ENCODE measurements around the gene TMEM233. TPM values are rescaled to one million over a fixed set of nuclear protein-coding genes. Genes with fewer than 3 reads are reported as not detected.

Gene TMEM233
- total RNA-seq (2014; rRNA removed; shearing (Covaris generic)): 5.6 and 6.5 TPM in 2 replicates

DNA sequence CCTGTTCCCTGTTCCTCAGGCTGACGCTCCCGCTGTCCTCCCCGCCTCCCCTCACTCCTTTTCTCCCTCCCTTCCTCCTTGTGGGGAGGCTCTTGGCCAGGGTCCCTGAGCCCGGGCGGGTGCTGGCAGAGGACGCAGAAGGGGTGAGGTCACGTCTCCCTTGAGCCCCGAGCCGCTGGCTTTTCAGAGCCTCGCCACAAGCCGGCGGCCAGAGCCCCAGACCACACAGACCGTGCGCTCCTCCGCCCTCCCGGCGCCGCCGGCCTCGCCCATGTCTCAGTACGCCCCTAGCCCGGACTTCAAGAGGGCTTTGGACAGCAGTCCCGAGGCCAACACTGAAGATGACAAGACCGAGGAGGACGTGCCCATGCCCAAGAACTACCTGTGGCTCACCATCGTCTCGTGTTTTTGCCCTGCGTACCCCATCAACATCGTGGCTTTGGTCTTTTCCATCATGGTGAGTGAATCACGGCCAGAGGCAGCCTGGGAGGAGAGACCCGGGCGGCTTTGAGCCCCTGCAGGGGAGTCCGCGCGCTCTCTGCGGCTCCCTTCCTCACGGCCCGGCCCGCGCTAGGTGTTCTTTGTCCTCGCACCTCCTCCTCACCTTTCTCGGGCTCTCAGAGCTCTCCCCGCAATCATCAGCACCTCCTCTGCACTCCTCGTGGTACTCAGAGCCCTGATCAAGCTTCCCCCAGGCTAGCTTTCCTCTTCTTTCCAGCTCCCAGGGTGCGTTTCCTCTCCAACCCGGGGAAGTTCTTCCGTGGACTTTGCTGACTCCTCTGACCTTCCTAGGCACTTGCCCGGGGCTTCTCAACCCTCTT is at the start of gene TMEM233:
TSS of gene TMEM233 (plus strand) at position 197 of the 821 bp plus-strand sequence. CDS start at position 272, 75 bp downstream.
- Histone ChIP-seq H3K9me3 (replicated peaks) (no peaks in the 10 kb centered on the region), H3K4me3 (peak within 1 kb of the TSS; percentile 62), H3K4me1 (no peaks in the 10 kb centered on the region), H3K27me3 (no peaks in the 10 kb centered on the region), H3K36me3 (0 out of 2 replicates have a peak, but pooled peaks cover 3% of the 10 kb centered on the region), H3K27ac (peak within 1 kb of the TSS; percentile 87)
- peak; percentile 53 to 61 for DNase-seq

DNA sequence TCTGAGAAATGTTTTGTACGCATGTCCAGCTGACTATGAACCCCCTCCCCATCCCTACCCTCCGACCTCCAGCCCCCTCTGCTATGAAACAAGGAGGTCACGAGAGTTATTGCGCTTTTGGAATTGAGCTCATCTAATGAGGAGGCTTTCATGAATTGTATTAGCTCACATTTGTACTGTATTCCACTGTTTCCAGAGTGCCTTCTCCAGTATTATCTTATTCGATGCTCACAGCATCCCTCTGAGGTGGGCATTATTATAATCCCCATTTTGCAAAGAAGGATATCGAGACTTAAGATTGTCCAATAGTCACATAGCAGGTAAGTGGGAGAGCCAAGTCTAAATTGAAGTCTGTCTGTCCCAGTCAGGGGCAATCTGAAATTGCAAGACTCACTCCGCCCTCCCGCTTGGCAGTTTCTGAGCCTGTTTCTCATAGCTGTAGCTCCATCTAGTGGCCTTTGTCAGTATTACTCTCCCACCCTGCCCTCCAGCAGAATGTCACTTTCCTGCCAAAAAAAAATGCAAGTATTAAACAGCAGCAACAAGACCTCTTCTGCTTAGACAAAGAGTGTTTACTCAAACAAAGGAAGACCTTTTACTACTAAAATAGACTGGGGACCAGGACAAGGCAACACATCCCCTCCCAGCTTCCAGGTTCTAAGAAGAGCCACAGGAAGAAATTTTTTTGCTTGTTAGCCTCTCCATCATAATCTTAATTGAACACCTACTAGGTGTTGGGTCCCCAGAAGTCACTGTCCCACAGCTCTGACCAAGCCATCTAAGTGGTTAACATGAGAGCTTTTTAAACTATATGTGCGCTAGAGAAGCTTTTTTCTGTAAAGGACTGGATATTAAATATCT is 48.6 kb upstream of the TMEM233 start:
- DNase-seq: peak; percentile 57 to 79

GRCh38 chr12:119546340-119546739 is 47.2 kb upstream of the TMEM233 start:
- Histone ChIP-seq H3K9me3 (replicated peaks) (no peaks in the 10 kb centered on the region), H3K27ac (no peak overlapping the region), H3K4me3 (no peak overlapping the region), H3K4me1 (no peaks in the 10 kb centered on the region), H3K27me3 (no peaks in the 10 kb centered on the region), H3K36me3 (no peaks in the 10 kb centered on the region)
- DNase-seq: no peak

More for the DNA sequence above, 48.6 kb upstream of the TMEM233 start:
- H3K4me1 ChIP-seq: no peaks in the 10 kb centered on the region
- H3K4me3 ChIP-seq: no peak overlapping the region
- no peaks in the 10 kb centered on the region for H3K9me3 ChIP-seq (replicated peaks)
- no peak overlapping the region for H3K27ac ChIP-seq
- H3K36me3 ChIP-seq: no peaks in the 10 kb centered on the region
- no peaks in the 10 kb centered on the region for H3K27me3 ChIP-seq

GRCh38 chr12:119547001-119547400 is 46.6 kb upstream of the TMEM233 start:
- no peak overlapping the region for H3K27ac ChIP-seq
- no peaks in the 10 kb centered on the region for H3K9me3 ChIP-seq (replicated peaks)
- no peak overlapping the region for H3K4me3 ChIP-seq
- H3K36me3 ChIP-seq: no peaks in the 10 kb centered on the region
- no peaks in the 10 kb centered on the region for H3K27me3 ChIP-seq
- no peaks in the 10 kb centered on the region for H3K4me1 ChIP-seq
- no peak for DNase-seq

DNA sequence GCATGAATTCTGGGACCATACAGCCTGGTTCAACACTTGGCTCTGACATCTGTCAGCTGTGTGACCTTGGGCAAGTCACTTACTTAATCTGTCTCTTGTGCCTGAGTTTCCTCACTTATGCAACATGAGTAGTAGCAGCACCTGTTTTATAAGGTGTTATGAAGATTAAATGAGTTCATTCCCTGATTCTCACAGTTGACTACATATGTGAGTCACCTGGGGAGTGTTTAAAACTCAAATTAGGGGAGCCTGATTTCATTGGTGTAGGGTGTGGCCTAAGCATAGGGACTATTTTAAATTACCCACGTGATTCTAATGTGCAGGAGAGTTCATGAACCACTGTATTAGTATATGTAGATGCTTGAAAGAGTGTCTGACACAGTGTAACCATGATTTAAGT is 36.7 kb upstream of the TMEM233 start:
- no peak for DNase-seq
- Histone ChIP-seq H3K27ac (no peak overlapping the region), H3K9me3 (replicated peaks) (no peaks in the 10 kb centered on the region), H3K36me3 (no peaks in the 10 kb centered on the region), H3K4me3 (no peak overlapping the region), H3K27me3 (no peaks in the 10 kb centered on the region), H3K4me1 (no peaks in the 10 kb centered on the region)

DNA sequence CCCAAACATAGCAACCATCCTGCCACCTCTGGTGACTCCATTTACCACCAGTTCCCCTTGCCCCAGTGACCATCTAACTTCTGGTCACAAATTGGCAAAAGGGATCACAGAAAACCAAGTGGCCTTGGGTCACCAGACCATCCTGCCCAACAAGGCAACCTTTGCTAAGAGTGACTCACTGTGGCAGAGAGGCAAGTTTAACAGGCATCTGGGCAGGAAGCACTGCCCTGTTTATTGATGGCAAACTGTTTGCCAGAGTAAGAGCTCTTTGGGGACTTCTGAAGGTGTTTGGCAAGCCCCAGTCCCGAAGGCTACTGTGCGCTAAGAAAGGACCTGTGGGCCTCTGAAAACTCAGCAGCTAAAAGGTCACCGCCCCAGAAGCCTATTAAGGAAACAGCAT is 28.2 kb upstream of the TMEM233 start:
- Histone ChIP-seq H3K9me3 (replicated peaks) (no peaks in the 10 kb centered on the region), H3K27me3 (no peaks in the 10 kb centered on the region), H3K36me3 (no peaks in the 10 kb centered on the region), H3K4me3 (no peak overlapping the region), H3K4me1 (no peaks in the 10 kb centered on the region), H3K27ac (no peak overlapping the region)
- no peak for DNase-seq

DNA sequence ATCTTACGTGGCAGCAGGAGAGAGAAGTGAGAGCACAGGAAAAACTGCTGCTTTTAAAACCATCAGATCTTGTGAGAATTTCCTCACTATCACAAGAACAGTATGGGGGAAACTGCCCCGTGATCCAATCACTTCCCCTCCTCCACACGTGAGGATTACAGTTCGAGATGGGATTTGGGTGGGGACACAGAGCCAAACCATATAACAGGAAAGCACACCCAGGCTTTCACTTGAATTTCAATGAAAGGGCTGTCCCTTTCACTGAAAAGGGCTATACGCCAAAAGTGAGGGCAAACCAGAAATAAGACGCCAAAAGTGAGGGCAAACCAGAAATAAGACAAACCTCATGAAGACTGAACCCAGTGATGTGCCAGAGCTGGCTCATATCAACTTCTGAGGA is 22.8 kb upstream of the TMEM233 start:
- Histone ChIP-seq H3K4me3 (no peak overlapping the region), H3K27ac (no peak overlapping the region), H3K4me1 (no peaks in the 10 kb centered on the region), H3K36me3 (no peaks in the 10 kb centered on the region), H3K9me3 (replicated peaks) (no peaks in the 10 kb centered on the region), H3K27me3 (no peaks in the 10 kb centered on the region)
- DNase-seq: no peak

DNA sequence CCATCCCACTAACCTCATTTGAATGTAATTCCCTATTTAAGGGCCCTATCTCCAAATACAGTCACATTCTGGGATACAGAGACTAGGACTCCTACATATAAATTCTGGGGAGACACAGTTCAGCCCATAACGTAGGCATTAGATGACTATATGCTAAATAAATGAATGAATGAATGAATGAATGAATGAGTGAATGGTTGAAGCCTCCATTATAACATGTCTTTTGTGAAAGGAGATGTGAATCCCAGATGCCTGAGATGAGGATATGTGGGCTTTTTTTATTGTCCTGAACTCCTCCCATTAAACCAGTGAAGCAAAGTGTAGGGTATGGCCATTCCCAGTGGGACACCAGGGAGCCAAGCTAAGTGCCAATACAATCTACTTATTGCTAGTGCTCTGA is 20.5 kb upstream of the TMEM233 start:
- Histone ChIP-seq H3K36me3 (no peaks in the 10 kb centered on the region), H3K9me3 (replicated peaks) (no peaks in the 10 kb centered on the region), H3K27ac (no peak overlapping the region), H3K27me3 (no peaks in the 10 kb centered on the region), H3K4me1 (no peaks in the 10 kb centered on the region), H3K4me3 (no peak overlapping the region)
- DNase-seq: no peak

- Histone ChIP-seq H3K9me3 (replicated peaks) (no peaks in the 10 kb centered on the region), H3K36me3 (no peaks in the 10 kb centered on the region), H3K4me3 (no peak overlapping the region), H3K27ac (no peak overlapping the region), H3K27me3 (no peaks in the 10 kb centered on the region), H3K4me1 (no peaks in the 10 kb centered on the region)
- DNase-seq: no peak
These were observed 19.3 kb upstream of the TMEM233 start for GRCh38 chr12:119574255-119574654.

DNA sequence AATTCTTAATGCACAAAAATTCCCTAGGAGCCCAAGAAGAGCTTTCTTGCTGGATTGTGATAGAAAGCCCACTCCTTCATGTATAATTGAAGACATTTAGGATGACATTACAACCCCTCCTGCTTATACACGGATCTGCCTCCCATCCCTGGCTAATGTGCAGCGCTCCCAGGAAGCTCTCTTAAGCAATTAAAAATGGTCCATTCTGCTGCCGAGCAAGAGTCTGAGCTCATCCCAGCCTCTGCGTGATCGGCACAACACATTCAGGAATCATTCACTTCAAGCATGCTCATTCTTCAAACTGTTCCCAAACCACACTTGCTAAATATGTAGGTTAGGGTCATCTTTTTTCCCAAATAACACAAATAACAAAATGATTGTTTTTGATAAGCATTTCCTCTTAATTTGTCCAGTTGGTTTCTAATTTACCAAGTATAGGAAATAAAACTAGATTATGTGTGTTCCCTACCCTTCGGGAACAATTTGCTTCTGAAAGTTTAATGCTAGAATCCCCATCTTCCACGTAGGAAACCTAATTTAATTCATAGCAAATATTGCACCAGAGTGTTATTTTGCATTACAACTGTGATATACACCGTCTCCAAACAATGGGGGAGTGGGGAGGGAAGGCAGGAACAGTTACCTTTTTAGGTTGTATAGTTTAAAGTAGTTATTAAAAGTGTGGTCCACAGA is 17.3 kb upstream of the TMEM233 start:
- Histone ChIP-seq H3K36me3 (no peaks in the 10 kb centered on the region), H3K9me3 (replicated peaks) (no peaks in the 10 kb centered on the region), H3K4me3 (no peak overlapping the region), H3K27me3 (no peaks in the 10 kb centered on the region), H3K27ac (no peak overlapping the region), H3K4me1 (no peaks in the 10 kb centered on the region)
- DNase-seq: no peak

DNA sequence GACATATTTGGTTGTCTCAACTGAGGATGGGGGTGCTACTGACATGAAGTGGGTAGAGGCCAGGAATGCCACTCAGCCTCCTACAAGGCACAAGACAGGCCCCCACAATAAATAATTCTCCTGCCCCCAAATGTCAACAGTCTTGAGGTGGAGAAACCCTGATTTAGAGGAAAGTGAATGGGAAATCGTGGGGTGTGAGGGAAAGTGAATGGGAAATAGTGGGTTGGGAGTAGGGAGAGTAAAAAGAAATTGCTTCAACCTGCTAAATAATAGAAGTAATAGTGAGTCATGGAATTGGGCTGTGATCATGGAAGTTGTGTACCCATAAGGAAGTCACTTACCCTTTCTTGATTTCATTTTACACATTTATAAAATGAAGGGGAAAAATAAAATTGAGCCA is 16.7 kb upstream of the TMEM233 start:
- H3K4me3 ChIP-seq: no peak overlapping the region
- no peak for DNase-seq
- H3K27ac ChIP-seq: no peak overlapping the region
- H3K4me1 ChIP-seq: no peaks in the 10 kb centered on the region
- no peaks in the 10 kb centered on the region for H3K27me3 ChIP-seq
- no peaks in the 10 kb centered on the region for H3K9me3 ChIP-seq (replicated peaks)
- H3K36me3 ChIP-seq: no peaks in the 10 kb centered on the region

DNA sequence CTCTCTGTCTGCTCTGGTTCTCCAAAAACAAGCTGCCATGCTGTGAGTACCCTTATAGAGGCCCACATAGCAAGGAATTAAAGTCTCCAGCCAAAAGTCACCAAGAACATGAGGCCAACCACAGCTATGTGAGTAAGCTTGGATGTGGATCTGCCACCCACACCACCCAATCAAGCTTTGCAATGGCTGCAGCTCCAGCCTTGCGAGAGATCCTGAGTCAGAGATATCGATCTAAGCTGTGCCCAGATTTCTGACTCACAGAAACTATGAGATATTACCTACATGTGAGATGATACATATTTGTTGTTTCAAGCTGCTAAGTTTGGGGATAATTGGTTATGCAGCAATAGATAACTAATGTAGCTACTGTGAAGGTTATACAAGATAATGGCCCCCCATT is 15.5 kb upstream of the TMEM233 start:
- Histone ChIP-seq H3K27me3 (no peaks in the 10 kb centered on the region), H3K4me1 (no peaks in the 10 kb centered on the region), H3K4me3 (no peak overlapping the region), H3K36me3 (no peaks in the 10 kb centered on the region), H3K9me3 (replicated peaks) (no peaks in the 10 kb centered on the region), H3K27ac (no peak overlapping the region)
- DNase-seq: no peak

GRCh38 chr12:119589097-119589496 is 4.5 kb upstream of the TMEM233 start:
- H3K27me3 ChIP-seq: no peaks in the 10 kb centered on the region

GRCh38 chr12:119589634-119590033 is 3.9 kb upstream of the TMEM233 start:
- no peaks in the 10 kb centered on the region for H3K4me1 ChIP-seq
- H3K27ac ChIP-seq: no peak overlapping the region
- H3K36me3 ChIP-seq: no peaks in the 10 kb centered on the region
- no peaks in the 10 kb centered on the region for H3K27me3 ChIP-seq
- H3K9me3 ChIP-seq (replicated peaks): no peaks in the 10 kb centered on the region
- no peak overlapping the region for H3K4me3 ChIP-seq
- DNase-seq: no peak

More at GRCh38 chr12:119589097-119589496, 4.5 kb upstream of the TMEM233 start:
- no peaks in the 10 kb centered on the region for H3K36me3 ChIP-seq
- H3K9me3 ChIP-seq (replicated peaks): no peaks in the 10 kb centered on the region
- DNase-seq: no peak
- H3K4me1 ChIP-seq: no peaks in the 10 kb centered on the region
- H3K4me3 ChIP-seq: no peak overlapping the region
- no peak overlapping the region for H3K27ac ChIP-seq

DNA sequence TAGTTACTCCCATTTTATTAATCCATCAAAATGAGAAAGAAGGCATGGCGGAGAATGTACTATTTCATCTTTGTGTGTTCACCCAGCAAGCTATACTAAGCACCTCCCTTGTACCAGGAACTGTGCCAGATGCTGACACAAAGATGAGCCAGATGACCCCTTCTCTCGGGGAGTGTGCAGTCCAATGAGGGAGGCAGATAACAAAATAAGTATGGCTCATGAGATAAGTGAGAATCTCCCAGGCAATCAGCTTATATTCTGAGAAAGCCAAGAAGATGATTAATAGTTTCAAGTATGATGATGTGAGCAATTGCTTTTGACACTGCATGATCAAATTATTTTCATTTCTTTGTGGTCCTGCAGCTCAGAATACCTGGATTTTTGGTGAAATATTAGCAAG is 1.3 kb upstream of the TMEM233 start:
- Histone ChIP-seq H3K4me3 (no peak overlapping the region), H3K36me3 (no peaks in the 10 kb centered on the region), H3K27me3 (no peaks in the 10 kb centered on the region), H3K27ac (no peak overlapping the region), H3K4me1 (no peaks in the 10 kb centered on the region), H3K9me3 (replicated peaks) (no peaks in the 10 kb centered on the region)
- no peak for DNase-seq

Measured in SJCRH30 (cell line).